Left lobe of liver (tissue), 2 donors: ENCODE measurements around the gene UNK. TPM values are rescaled to one million over a fixed set of nuclear protein-coding genes. Genes with fewer than 3 reads are reported as not detected.

Experiments used
- ATAC-seq: fragments of 200-7000 bp; cut with Tn5 transposase; one replicate; pipeline ENCODE4 v1.9.1; 2020; ENCODE audit warnings: mild to moderate bottlenecking, moderate library complexity
- DNase-seq: peaks from one replicate; pipeline ENCODE4 v3.0.0-alpha.2; 2020; ENCODE audit warnings: low spot score
- total RNA-seq: library from RNA; stranded (reverse); gene quantifications from one replicate; pipeline ENCODE4 v1.2.1, GENCODE V29; 2021
- donor health status: DM: no; HTN: no; CAD: no; lungs with moderate emphysema.
- donor health status: DM: no; HTN: yes; CAD: no.

UNK gene, protein sequence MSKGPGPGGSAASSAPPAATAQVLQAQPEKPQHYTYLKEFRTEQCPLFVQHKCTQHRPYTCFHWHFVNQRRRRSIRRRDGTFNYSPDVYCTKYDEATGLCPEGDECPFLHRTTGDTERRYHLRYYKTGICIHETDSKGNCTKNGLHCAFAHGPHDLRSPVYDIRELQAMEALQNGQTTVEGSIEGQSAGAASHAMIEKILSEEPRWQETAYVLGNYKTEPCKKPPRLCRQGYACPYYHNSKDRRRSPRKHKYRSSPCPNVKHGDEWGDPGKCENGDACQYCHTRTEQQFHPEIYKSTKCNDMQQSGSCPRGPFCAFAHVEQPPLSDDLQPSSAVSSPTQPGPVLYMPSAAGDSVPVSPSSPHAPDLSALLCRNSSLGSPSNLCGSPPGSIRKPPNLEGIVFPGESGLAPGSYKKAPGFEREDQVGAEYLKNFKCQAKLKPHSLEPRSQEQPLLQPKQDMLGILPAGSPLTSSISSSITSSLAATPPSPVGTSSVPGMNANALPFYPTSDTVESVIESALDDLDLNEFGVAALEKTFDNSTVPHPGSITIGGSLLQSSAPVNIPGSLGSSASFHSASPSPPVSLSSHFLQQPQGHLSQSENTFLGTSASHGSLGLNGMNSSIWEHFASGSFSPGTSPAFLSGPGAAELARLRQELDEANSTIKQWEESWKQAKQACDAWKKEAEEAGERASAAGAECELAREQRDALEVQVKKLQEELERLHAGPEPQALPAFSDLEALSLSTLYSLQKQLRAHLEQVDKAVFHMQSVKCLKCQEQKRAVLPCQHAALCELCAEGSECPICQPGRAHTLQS
- 7.0 TPM for total RNA-seq

DNA sequence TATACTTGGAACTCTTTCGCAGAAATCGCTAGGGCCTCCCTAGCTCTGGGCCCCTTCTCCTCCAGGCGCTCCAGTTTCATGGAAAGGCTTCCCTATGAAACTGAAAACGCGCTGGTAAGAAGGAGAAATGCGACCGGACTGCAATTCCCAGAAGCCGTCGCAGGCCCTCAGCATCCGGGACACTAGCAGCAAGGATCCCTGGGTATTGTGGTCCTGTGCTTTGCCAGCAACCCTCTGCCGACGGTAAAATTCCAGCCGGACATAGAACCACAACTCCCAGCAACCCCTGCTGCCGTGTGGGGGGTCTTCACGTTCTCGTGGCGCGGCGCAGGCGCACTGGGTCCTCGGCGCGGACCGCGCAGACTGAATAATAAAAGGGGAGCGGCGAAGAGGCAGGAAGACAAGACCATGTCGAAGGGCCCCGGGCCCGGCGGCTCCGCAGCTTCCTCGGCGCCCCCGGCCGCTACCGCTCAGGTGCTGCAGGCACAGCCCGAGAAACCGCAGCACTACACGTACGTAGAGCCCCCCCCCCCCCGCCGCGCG lies at the start of gene UNK:
Gene UNK, plus strand, starts transcription at position 334 of the 543 bp plus-strand sequence. Its CDS starts 75 bp downstream, at position 409.
- ATAC-seq (peak; percentile 88), DNase-seq (peak; percentile 98)

DNA sequence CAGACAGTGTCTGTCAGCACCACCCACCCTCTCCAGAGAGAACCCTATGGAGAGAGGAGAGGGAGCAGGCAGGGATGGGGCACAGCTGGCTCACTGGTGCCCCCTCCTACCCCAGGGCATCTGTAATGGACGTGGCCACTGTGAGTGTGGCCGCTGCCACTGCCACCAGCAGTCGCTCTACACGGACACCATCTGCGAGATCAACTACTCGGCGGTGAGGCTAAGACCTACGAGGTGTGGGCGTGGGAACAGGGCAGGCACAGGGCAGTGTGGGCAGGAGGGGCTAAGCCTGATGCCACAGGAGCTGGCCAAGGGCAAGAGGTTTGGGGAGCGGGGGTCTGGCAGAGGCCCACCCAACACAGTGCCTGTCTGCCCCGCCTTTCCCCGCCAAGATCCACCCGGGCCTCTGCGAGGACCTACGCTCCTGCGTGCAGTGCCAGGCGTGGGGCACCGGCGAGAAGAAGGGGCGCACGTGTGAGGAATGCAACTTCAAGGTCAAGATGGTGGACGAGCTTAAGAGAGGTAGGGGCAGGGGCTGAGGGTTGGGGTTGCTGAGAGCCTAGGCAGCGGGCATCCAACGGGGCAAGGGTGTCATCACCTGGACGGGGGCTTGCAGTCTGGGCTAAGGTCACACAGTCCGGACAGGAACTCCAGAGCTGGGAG lies 48.3 kb upstream of the UNK start:
- ATAC-seq: no peak
- DNase-seq: no peak

- DNase-seq (no peak), ATAC-seq (no peak)
These were observed 47.3 kb upstream of the UNK start for GRCh38 chr17:75737133-75737962.

DNA sequence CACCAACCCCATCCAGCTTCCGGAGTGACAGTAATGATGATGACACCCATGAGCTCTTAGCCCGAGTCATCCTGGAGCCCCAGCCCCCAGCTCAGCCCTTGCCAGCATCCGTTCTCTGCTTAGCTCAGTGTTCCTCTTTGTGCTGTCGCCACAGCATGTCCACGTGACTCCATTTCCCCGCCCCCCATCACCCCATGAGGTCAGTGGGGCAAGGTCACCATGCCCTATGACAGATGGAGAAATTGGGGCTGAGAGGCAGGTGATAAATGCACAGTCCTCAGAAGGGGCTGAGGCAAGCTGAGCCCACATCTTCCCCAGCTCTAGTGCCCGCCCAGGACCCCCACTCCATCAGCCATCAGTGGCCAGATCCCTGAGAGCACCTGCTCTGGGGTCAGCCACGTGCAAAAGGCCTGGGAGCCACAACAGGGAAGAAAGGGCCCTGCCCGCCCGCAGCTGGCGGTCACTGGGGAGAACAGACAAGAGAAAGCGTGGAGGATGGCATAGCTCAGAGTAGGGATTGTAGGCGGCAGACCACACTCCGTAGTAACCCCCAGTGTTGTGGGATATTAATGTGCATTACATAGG lies 46.3 kb upstream of the UNK start:
- ATAC-seq: peak; percentile 27
- no peak for DNase-seq

- ATAC-seq (no peak), DNase-seq (no peak)
These were observed 45.4 kb upstream of the UNK start for GRCh38 chr17:75739174-75739573.

DNA sequence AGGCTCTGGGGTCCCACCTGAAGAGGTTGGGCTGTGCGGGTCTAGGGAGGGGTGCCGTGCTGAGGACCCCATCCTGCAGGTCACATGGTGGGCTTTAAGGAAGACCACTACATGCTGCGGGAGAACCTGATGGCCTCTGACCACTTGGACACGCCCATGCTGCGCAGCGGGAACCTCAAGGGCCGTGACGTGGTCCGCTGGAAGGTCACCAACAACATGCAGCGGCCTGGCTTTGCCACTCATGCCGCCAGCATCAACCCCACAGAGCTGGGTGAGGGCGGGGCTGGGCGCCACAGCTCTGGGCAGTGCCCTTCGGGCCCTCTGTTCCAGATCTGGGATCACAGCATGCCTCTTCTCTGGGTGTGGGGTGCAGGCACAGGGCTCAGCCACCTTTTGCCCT lies 44.8 kb upstream of the UNK start:
- no peak for ATAC-seq
- DNase-seq: no peak

DNA sequence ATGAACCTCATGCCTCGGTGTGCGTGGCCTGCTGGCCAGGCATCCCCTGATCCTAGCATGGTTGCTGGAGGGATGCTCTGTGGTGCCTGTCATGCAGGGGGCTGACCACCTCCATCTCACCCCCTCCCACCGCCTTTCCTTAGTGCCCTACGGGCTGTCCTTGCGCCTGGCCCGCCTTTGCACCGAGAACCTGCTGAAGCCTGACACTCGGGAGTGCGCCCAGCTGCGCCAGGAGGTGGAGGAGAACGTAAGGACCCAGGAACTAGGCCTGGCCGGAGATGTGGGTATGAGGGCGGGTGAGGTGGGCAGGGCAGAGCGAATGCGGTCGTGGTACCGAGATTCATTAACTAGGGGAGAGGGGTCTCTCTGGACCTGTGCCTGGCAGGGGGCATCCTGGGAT lies 44.4 kb upstream of the UNK start:
- ATAC-seq (no peak), DNase-seq (no peak)

DNA sequence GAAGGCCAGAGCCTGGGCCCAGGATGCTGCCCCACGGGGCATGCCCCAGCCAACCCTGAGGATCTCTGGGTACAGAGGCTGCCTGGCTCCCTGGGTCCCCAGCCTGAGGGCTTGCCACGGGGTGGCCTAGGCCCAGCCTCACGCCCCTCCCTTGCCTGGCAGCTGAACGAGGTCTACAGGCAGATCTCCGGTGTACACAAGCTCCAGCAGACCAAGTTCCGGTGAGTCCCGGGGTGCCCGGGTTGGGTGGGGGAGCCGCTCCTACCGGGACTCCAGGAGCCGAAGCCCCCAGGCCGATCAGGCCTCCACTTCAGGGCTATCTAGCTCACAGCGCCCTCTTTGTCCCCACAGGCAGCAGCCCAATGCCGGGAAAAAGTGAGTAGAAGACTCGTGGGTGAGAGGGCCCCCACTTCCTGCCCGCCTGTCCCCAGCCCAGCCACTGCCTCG lies 44.0 kb upstream of the UNK start:
- no peak for ATAC-seq
- no peak for DNase-seq

GRCh38 chr17:75742337-75742736 lies 42.3 kb upstream of the UNK start:
- no peak for DNase-seq
- no peak for ATAC-seq

- DNase-seq: no peak
- ATAC-seq: no peak
These were observed 40.9 kb upstream of the UNK start for GRCh38 chr17:75743625-75744206.

GRCh38 chr17:75748706-75749105 lies 35.9 kb upstream of the UNK start:
- DNase-seq: no peak
- ATAC-seq: no peak

DNA sequence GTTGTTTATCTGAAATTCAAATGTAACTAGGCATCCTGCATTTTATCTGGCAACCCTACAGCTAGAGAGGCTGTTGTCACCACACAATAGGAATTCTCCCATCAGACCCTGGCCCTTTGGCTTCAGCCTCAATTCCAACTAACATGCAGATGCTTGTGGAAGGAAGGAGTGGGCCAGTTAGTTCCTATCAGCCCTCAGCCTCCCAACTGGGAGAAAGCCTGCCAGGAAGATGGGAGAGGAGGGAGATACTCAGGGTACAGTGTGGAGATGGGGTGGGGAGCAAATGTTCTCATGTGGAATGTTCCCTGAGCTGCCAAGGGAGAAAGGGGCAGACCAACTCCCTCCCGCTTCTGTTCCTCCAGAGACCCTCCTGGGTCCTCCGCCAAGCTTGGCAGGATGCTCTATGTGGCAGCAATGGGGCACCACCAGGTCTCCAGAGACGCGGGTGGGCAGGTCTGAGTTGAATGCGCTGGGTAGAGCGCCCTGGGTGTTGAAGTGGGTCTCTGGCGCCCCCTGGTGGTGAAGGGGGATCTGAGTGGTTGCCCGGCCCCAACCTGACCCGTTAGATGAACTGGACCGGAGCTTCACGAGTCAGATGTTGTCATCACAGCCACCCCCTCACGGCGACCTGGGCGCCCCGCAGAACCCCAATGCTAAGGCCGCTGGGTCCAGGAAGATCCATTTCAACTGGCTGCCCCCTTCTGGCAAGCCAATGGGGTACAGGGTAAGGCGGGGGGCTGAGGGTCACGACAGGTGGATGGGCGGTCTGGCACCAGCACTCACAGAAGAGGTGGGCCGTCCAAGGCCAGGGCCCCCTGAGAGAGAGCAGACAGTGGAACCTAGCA lies 34.8 kb upstream of the UNK start:
- DNase-seq: peak; percentile 84
- peak; percentile 58 for ATAC-seq

- DNase-seq (no peak), ATAC-seq (no peak)
These were observed 33.8 kb upstream of the UNK start for GRCh38 chr17:75750661-75751423.

- DNase-seq (no peak), ATAC-seq (no peak)
These were observed 32.8 kb upstream of the UNK start for GRCh38 chr17:75751676-75752404.

DNA sequence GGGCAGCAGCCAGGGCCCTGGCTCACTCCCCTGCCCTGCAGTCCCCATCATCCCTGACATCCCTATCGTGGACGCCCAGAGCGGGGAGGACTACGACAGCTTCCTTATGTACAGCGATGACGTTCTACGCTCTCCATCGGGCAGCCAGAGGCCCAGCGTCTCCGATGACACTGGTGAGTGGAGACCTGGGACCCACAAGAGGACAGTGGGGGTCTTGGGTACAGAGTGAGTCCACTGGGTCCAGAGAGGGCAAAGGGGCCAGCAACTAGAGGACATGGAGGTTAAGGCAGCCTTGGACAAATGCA lies 32.2 kb upstream of the UNK start:
- ATAC-seq (no peak), DNase-seq (no peak)

DNA sequence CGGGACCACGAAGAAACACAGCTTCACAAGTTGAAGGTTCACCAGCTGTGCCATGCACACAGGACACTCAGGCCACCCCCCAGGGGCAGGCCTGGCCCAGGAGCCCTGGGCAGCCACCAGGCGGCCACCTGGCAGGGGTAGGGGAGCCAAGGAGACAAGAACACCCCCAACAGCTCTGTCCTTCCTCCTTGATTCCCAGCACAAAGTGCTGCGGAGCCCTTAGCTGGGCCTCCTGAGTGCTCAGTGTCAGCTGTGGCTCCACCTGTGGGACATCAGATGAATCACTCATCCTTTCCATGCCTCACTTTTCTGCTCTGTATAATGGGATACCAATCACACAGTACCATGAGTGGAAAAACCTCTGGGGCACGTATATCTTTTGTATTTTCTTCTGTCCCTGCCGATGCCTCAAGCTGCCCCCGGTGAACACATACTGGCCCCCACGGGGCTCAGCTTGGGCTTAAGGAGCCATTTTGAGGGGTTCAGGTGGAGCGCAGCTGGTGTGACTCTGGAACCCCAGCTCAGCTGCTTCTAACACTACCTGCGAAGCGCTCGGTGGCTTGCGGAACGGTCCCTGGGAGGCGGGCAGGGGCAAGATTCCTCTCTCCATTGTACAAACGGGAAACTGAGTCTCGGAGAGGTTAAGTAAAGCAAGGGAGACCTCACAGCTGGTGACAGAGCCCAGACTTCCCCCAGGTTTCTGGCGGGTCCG lies 31.6 kb upstream of the UNK start:
- DNase-seq (no peak), ATAC-seq (no peak)
